ENCODE results near the gene PIANP.

DNA sequence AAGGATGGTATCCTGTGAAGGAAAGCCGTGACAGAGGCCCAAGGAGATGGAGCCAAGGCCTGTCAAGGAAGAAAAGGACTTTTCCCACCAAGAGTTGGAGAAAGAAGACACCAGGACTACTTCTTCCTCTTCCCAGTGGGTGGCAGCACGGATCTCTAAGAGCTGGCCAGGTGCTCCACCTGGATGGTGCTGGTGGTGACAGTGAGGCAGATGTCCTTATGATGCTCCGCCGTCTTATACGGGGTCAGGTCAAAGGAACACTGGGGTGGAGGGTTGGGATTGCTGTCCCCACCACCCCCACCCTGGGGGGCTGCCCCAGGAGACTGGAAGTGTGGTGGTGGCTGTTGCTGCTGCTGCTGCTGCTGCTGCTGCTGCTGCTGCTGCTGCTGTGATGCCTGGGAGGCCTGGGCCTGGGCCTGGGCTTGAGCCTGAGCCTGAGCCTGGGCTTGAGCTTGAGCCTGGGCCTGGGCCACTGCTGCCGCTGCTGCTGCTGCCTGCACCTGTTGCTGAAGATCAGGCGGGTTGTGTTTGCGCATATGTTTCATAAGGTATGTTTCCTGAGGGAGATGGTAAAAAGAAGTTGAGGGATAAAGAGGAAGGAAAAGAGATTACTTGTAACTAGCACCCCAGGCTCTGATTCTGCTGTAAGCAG lies 32.9 kb downstream of the PIANP start:
- TF ChIP-seq POLR2A (IDR thresholded peaks at IDR 0.05): no peak
- TF ChIP-seq, protein P1, sequence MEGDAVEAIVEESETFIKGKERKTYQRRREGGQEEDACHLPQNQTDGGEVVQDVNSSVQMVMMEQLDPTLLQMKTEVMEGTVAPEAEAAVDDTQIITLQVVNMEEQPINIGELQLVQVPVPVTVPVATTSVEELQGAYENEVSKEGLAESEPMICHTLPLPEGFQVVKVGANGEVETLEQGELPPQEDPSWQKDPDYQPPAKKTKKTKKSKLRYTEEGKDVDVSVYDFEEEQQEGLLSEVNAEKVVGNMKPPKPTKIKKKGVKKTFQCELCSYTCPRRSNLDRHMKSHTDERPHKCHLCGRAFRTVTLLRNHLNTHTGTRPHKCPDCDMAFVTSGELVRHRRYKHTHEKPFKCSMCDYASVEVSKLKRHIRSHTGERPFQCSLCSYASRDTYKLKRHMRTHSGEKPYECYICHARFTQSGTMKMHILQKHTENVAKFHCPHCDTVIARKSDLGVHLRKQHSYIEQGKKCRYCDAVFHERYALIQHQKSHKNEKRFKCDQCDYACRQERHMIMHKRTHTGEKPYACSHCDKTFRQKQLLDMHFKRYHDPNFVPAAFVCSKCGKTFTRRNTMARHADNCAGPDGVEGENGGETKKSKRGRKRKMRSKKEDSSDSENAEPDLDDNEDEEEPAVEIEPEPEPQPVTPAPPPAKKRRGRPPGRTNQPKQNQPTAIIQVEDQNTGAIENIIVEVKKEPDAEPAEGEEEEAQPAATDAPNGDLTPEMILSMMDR (IDR thresholded peaks at IDR 0.05): no peak
- TF ChIP-seq EP300 (IDR thresholded peaks at IDR 0.05): no peak
